ENCODE data around the gene PDE4D. TPM values are rescaled to one million over a fixed set of nuclear protein-coding genes. Genes with fewer than 3 reads are reported as not detected.

PDE4D gene
- total and polyA plus RNA-seq, 2 donors (not counting 3 experiments of a cell fraction or from before 2014, with no cell fraction given): 34.5 to 51.2 TPM

GRCh38 chr5:59174248-59174844, 719.2 kb downstream of the PDE4D start:
- Histone ChIP-seq H3K4me3 (replicated peaks in 1 of 3; ENCODE audit: insufficient read depth in 1 of 3, low read depth in 1 of 3, low read length in 3 of 3) (no peak overlapping the region), H3K9ac (replicated peaks; ENCODE audit: extremely low read depth, insufficient read depth, low read length) (no peak overlapping the region), H3K36me3 (ENCODE audit: control insufficient read depth in 2 of 2, extremely low read depth in 1 of 2, insufficient read depth in 2 of 2, low read length in 2 of 2) (peaks cover 0 to 3% of the 10 kb centered on the region in 2 experiments), H3K27ac (ENCODE audit: insufficient read depth, low read depth, low read length) (no peak overlapping the region), H3K9me1 (replicated peaks; ENCODE audit: control insufficient read depth, extremely low read depth, insufficient read depth, low read length) (no peaks in the 10 kb centered on the region), H3K27me3 (ENCODE audit: control insufficient read depth in 2 of 2, insufficient read depth in 2 of 2, low read length in 2 of 2) (no peaks in the 10 kb centered on the region), H3K4me1 (ENCODE audit: control insufficient read depth, extremely low read depth, insufficient read depth, low read length) (no peaks in the 10 kb centered on the region), H2AFZ (ENCODE audit: low read depth, low read length) (no peak overlapping the region), H4K20me1 (replicated peaks; ENCODE audit: control insufficient read depth, extremely low read depth, insufficient read depth, low read length) (no peaks in the 10 kb centered on the region), H3K79me2 (ENCODE audit: control insufficient read depth, insufficient read depth, low read length) (no peaks in the 10 kb centered on the region), H3K9me3 (replicated peaks; ENCODE audit: control insufficient read depth, insufficient read depth, low read length) (no peaks in the 10 kb centered on the region), H3K4me2 (ENCODE audit: insufficient read depth, low read length) (no peak overlapping the region)
- ChIA-PET POLR2A (no interaction called here), CTCF (interaction anchor here (0.7 to 4.9 kb wide), 20 partner anchors 9 to 499 kb away, joined by 3 to 69 read pairs (median 4); no protein-coding TSS in a partner anchor)
- intact Hi-C loops (cut with micrococcal nuclease) (loop anchor here (1.0 kb wide), 3 partner anchors 140 to 288 kb away; no protein-coding TSS in a partner anchor), dilution Hi-C loops (cut with MboI; ENCODE audit: extremely low pct_ligation_motif_present, low sequenced_read_pairs) (no loop called here)
- no TSS peak for BruUV-seq (replicated peaks)
- DNase-seq (ENCODE audit: low read depth, low spot score): peak; percentile 64
- peak; percentile 73 for FAIRE-seq
- no peak for TF ChIP-seq FOS (IDR thresholded peaks at IDR 0.05; ENCODE audit: borderline replicate concordance, insufficient read depth, low read length)
- no peak for TF ChIP-seq MAX (IDR thresholded peaks at IDR 0.05; ENCODE audit: insufficient read depth, insufficient read length)
- no peak for TF ChIP-seq POLR2AphosphoS5 (IDR thresholded peaks at IDR 0.05; ENCODE audit: insufficient read depth, low read depth, low read length)
- TF ChIP-seq CTCF (IDR thresholded peaks at IDR 0.05; ENCODE audit: extremely low read depth in 1 of 2, insufficient read depth in 1 of 2, low read depth in 1 of 2, low read length in 2 of 2): peak; percentile 63 to 68

Data from endothelial cell of umbilical vein (primary cell).